Rectal smooth muscle tissue (tissue), 1 donor: Measurements from ENCODE around the gene ANKRD63.

Experiments used
- H3K27ac ChIP-seq: one replicate; pipeline ENCODE4 v1.7.0; 2013; ENCODE audit warnings: low read depth, low read length, inconsistent platforms
- H3K27me3 ChIP-seq: one replicate; pipeline ENCODE4 v1.7.0; 2013; ENCODE audit warnings: low read length; ENCODE audit not compliant: control insufficient read depth, insufficient read depth
- H3K36me3 ChIP-seq: one replicate; pipeline ENCODE4 v1.7.0; 2013; ENCODE audit warnings: low read length; ENCODE audit not compliant: control insufficient read depth, insufficient read depth
- H3K4me1 ChIP-seq: one replicate; pipeline ENCODE4 v1.7.0; 2013; ENCODE audit warnings: low read length; ENCODE audit not compliant: control insufficient read depth, insufficient read depth
- H3K4me3 ChIP-seq: one replicate; pipeline ENCODE4 v1.7.0; 2013; ENCODE audit warnings: low read length
- H3K9ac ChIP-seq: one replicate; pipeline ENCODE4 v1.7.0; 2013; ENCODE audit warnings: low read length

ANKRD63 gene

DNA sequence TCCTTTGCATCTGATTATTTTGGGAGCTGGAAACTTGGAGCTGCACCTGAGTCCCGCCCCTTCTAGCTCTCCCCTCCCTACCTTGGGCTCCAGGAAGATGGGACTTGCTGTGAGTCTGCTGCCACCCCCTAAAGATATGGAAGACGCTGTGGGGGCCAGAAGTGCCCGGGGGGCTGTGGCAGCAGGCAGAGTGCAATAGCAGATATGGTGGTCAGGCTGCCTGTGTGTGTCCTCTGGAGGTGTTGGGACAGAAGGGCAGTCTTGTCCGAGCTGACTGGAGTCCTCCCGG lies 43.5 kb downstream of the ANKRD63 start:
- Histone ChIP-seq H3K4me3 (peak overlapping the region; percentile 35), H3K9ac (no peak overlapping the region), H3K4me1 (no peaks in the 10 kb centered on the region), H3K27ac (no peak overlapping the region), H3K27me3 (no peaks in the 10 kb centered on the region), H3K36me3 (no peaks in the 10 kb centered on the region)

DNA sequence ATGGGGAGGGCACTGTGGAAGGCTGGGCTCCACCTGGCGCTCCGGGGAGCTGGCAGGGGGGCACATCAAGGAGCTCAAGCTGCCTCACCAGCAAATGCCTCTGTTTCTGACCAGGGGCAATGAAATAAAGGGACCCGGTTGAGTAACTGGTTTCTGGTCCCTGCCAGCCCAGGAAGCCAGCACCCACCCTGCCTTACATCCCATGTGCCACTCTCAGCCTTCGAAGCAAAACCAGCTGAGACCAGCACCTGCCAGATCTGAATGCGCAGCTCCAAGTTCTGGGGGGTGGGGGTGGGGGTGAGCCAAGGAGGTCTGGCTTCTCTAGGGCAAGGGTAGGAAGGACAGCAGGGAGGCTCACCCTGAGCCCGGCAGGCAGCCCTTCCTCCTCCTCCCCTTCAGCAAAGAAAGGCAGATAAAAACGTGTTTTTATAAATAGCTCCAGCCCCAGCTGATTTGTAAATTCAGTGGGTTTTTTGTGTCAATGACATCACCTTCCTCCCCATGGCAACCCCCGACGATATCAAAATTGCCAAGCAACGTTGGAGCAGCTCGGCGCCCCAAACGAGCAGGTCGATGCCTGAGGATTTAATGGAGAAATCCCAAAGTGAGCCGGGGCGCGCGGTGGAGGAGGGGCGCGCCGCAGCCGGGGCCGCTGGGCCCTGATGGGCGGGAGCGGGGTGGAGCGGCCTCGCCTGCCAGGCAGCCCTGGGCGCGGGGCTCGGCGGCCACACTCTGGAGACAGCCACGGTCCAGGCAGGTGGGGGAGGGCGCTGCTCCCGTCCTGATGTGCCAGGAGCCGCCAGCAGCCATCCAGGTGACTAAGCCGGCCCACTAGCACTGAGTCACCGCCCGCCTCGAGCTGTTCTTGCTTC lies 44.1 kb downstream of the ANKRD63 start, which contains the start of gene PAK6:
Gene PAK6 (plus strand): TSS at position 532 of the 872 bp plus-strand sequence. CDS start 25,723 bp downstream, outside the sequence.
- H3K9ac ChIP-seq: no peak within 1 kb of the TSS

DNA sequence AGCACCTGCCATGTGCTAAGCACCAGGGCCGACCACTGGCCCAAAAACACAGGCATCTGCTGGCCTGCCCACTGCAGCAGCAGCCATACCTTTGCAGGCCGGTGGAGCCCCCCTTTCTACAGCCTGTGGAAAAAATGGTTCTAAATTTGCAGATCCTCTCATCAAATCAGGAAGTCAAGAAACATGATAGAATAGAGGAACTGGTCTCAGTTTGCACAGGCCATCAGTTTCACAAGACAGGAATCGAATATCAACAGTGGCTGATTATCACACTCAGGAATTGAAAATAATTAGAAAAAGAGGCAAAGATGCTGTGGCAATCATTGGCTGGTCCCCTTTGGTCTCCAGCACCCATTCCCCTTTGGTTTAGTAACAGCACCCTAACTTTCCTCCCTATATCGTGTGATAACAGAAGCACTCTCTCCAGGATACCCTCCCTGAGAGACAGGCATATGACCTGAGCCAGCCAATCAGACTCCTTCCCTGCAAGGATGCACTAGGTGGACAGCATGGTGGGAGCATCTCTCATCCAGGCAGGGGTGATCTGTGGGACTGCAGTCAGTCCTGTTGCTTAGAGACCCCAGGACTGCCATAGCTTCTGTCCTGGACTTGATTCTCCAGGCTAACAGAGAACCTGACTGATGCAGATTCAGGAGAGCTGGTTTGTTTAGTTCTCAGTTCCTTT lies 47.5 kb downstream of the ANKRD63 start:
- no peaks in the 10 kb centered on the region for H3K27me3 ChIP-seq
- no peaks in the 10 kb centered on the region for H3K36me3 ChIP-seq
- no peak overlapping the region for H3K4me3 ChIP-seq
- H3K4me1 ChIP-seq: no peaks in the 10 kb centered on the region
- H3K9ac ChIP-seq: no peak overlapping the region
- H3K27ac ChIP-seq: no peak overlapping the region

More for the DNA sequence above, 44.1 kb downstream of the ANKRD63 start, which contains the start of gene PAK6:
- Histone ChIP-seq H3K4me3 (peak within 1 kb of the TSS; percentile 35), H3K4me1 (no peaks in the 10 kb centered on the region), H3K27ac (no peak within 1 kb of the TSS), H3K36me3 (no peaks in the 10 kb centered on the region), H3K27me3 (no peaks in the 10 kb centered on the region)

DNA sequence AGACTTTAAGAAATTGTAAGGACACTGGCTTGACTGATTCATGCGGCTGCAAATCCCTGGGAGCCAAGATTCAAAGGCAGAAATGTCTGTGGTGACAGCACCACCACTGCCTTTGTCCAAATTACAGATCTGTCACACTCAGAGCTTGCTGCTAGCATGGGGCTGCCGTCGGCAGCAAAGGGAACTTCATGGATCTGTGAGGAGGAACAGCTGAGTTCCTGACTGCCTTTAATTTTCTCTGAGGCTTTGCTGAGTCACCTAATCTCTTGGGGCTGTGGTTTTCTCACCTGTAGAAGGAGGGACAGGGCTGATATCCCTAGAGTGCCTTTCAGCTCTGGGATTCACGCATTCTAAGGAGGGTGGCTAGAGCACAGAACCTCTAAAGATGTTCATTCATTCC lies 48.1 kb downstream of the ANKRD63 start:
- Histone ChIP-seq H3K27me3 (no peaks in the 10 kb centered on the region), H3K4me1 (no peaks in the 10 kb centered on the region), H3K4me3 (no peak overlapping the region), H3K9ac (no peak overlapping the region), H3K27ac (no peak overlapping the region), H3K36me3 (no peaks in the 10 kb centered on the region)

DNA sequence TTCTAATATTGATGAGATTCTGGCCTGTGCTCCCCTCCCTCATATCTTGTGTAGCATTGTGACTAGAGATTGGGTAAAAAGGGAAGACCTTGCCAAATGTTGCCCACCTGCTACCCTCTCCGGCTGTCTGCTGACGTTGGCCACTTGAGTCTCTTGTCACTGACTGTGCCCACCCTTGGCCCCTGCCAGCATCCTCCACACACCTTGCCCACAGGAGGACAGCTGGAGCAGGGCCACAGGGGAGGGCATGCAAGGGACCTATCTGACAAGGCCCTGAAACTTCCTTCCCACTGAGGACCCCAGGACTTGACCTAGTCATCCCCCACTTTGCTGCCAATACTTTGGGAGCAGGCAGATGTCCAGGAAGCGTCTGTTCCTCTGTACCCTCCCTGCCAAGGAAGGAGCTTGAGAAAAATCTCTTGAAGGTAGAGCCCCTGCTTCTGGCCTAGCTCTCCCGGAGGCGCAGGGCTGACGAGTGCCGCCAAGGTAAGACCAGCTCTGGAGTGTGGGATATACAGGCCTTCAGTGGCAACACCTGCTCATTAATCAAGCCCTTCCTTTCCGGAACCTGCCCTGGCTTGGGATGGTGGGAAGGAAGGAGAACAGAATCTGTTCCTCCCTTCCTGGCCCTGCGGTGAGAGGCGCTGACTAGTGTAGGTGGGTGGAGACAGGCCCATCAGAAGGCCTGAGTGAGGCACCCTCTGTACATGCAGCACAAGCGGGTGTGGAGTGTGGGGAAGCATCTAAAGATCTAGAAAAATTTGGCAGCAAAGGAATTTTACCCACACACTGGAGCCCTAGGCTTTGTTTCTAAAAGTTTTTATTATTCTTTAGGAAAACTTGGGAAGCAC lies 48.9 kb downstream of the ANKRD63 start:
- H3K9ac ChIP-seq: no peak overlapping the region
- H3K4me1 ChIP-seq: no peaks in the 10 kb centered on the region
- no peak overlapping the region for H3K4me3 ChIP-seq
- no peaks in the 10 kb centered on the region for H3K36me3 ChIP-seq
- H3K27ac ChIP-seq: no peak overlapping the region
- no peaks in the 10 kb centered on the region for H3K27me3 ChIP-seq

DNA sequence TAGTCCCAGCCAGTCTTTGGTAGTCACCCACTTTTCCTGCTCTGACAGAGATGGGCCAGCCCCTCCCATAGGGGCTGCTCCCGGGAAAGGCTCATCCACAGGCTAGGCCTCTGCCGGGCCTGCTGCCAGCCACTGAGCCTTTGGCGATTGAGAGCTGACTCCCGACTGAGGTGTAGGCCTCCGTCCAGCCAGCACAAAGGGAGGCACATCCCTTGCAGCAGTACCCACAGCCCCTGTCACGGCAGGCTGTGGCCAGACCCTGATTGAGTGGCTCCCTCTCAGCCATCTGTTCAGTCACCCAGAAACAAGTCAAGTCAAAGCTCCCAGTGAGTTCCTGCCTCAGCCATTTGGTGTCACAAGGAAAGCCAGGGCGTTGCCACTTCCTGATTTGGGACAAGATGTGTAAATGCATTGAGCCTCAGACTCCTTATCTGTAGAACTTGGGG lies 50.2 kb downstream of the ANKRD63 start:
- Histone ChIP-seq H3K4me1 (no peaks in the 10 kb centered on the region), H3K4me3 (no peak overlapping the region), H3K27me3 (no peaks in the 10 kb centered on the region), H3K9ac (no peak overlapping the region), H3K27ac (no peak overlapping the region), H3K36me3 (no peaks in the 10 kb centered on the region)
